GM21786 (cell line): ENCODE measurements around the gene GIPC1.

ENCODE experiments used
- ATAC-seq: cut with Tn5 transposase; IDR thresholded peaks from one replicate; pipeline ENCODE4 v1.9.1; 2021; ENCODE audit not compliant: unreplicated experiment

Gene GIPC1

DNA sequence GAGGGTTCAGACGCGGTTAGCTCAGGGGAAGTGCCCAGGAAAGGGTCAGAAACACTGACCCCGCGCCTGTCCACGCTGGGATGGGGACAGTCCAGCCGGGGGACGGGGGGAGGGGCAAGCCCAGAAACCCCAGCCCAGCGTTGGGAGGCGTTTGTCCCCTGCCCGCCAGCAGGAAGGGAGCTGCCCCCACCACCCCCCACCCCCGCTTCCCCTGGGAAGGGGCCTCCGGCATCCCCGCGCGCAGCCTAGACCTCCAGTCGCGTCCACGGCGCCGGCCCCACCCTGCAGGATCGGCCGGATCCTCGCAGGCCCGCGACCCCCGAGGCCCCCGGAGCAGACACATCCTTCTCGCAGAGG lies 277 bp downstream of the GIPC1 start:
- no peak for ATAC-seq

DNA sequence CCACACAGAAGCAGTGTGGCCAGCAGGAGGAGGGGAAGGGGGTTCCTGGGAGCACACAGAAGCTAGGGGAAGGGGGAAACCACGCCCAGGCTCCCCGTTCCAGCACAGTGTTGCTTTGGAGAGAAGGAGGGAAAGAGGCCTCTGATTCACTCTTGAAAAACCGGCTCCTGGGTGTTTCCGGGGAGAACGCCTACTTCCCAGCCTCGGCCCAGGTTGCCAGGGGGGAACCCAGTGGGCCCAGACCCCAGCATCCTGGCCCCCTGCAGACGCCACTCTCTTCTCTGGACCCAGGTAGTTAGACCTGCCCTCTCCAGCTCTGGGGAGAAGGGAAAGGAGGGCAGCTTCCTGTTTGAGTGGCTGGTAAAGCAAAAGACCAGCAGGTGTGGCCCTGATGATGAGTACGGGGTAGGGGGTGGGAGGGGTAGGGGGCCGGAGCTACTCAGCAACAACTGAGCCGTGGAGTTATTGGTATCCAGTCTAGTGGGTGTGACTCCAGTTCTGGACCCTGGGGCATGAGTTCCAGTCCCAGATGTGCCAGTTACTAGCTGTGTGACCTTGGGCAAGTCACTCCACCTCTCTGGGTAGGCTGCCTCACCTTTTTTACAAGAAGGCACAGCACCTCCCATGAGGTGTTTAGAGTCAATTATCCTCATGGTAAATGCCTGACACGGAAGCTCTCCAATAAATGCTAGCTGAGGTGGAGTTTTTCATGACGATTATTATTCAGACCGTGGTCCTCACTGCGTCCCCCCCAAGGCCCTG lies 836 bp downstream of the GIPC1 start:
- ATAC-seq, result no peak

DNA sequence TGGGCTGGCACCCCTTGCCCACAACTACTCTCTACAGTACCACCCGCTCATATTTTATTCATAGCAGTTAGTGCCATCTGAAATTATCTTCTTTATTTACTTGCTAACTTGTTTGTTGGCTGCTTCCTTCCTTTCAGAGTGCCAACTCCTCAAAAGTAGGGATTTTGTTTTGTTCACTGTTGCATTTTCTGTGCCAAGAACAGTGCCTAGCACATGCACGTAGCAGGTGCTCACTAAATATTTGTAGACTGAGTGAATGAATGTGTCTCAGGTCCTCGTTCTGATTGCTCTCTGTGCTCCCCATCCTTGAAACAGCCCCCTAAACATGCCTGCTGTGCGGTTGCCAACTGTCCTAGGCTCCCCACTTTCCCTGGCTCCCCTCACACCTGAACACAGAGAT lies 1.5 kb downstream of the GIPC1 start:
- no peak for ATAC-seq

DNA sequence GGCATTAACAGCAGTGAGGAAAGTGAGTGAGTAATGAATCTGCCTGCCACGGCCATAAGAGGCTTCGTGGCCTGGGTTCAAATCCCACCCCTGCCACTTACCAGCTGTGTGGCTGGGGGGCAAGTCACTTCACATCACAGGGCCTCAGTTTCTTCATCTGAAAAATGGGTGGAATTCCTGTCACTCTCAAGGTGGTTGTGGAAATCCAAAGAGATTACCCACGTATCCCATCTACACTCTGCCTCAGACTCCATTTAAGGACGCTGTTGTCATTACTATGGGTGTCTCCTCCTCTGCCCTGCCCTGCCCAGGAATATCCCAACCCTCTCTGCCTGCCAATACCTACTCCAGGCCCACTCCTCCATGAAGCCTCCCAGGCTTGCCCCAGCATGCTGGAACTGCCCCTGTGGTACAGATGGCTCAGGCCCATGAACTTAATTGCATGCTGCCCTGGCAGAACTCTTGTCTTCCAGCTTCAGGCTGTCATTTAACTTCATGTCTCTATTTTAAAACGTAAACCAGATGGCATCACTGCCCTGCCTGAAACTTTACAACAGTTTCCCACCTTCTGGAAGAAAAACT lies 3.1 kb downstream of the GIPC1 start:
- ATAC-seq, result no peak

DNA sequence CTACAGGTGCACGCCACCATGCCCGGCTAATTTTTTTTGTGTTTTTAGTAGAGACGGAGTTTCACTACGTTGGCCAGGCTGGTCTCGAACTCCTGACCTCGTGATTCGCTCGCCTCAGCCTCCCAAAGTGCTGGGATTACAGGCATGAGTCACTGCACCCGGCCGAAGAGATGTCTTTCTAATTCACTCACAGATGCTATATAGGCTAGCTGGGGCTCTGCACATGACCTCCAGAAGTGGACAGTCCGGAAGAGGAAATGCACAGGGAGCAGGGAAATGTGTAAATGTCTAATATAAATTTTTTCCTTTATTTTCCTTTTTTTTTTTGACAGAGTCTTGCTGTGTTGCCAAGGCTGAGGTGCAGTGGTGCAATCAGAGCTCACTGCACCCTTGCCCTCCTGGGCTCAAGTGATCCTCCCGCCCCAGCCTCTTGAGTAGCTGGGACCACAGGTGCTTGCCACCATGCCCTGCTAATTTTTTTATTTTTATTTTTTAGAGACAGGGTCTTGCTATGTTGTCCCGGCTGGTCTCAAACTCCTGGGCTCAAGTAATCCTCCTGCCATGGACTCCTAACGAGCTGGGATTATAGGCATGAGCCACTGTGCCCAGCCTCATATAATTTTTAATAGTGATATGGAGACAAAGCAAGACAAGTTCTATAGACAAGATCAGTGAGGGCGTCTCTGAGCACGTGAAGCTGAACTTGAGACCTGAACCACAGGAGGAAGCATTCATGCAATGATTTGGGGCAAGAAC lies 8.4 kb downstream of the GIPC1 start:
- no peak for ATAC-seq

DNA sequence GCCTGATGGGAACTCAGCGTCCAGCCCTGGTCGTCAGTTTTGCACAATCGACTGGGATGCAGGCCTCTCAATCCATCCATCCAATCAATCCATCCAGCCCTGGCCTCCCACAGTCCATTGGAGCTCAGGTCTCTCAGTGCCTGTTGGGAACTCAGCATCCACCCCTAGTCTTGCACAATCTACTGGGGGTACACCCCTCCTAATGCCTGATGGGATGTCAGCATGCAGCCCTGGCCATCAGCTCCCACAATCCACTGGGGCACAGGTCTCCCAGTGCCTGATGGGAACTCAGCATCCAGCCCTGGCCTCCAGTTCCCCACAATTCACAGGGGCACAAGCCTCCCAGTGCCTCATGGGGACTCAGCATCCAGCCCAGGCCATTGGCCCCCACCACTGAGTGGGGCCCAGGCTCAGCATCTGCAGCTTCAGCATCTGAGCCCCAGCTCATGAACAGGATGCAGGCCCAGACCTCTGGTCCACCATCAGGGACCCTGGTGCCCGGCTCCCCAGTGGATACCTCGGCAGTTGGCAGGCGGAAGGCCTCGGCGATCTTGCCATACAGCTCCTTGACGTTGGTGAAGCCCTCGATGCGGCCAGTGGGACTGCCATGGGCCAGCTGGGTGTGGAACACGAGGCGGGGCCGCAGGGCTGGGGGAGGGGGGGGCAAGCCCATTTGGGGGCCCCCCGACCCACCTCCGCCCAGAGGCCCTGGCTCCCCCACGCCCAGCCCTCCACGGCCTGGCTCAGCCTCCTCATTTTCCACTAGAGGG lies 13.6 kb downstream of the GIPC1 start:
- ATAC-seq, result no peak

DNA sequence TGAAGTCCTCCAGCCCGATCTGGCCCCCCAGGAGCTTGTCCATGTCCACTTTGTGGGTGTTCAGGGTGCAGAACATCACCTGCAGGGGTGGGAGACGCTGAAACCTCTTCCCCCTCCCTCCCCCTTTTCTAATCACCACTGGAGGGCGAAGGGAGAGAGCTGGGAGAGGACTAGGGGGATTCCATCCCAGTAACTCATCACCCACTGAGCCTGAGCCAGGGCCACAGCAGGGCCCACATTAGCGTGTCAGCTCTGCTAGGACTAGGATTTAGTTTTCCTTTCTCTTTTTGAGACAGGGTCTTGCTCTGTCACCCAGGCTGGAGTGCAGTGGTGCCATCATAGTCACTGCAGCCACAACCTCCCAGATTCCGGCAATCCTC lies 15.2 kb downstream of the GIPC1 start:
- ATAC-seq, result no peak

DNA sequence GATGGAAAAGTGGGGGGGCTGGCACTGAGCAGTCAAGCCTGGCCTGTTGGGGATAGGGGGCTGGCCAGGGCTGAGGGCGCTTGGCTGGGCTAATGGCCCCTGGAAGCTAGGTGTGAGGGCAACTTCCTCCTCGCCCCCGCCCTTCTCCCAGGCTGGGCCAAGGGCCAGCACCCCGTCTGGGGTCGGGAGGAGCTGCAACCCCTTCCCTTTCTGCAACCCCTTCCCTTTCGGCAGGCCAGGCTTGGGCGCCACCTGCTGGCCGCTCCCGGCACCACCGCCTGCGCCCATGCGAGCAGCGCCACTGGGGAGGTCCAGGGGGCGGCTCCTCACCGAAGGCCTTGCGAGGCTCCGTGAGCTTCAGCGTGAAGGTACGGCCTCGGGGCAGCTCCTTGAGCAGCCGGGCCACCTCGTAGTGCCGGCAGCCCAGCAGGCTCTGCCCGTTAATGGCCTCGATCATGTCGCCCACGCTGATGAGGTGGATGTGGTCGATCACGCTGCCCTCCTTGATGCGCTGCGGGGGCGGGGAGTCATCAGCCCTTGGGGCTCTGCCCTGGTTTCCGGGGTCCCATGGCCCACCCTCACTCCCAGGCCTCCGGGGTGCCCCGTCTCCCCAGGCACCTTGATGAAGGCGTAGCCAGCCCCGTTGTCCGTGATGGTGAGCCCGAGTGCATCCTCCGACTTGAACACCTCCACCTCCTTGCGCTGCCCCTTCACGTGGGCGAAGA lies 15.8 kb downstream of the GIPC1 start:
- no peak for ATAC-seq

DNA sequence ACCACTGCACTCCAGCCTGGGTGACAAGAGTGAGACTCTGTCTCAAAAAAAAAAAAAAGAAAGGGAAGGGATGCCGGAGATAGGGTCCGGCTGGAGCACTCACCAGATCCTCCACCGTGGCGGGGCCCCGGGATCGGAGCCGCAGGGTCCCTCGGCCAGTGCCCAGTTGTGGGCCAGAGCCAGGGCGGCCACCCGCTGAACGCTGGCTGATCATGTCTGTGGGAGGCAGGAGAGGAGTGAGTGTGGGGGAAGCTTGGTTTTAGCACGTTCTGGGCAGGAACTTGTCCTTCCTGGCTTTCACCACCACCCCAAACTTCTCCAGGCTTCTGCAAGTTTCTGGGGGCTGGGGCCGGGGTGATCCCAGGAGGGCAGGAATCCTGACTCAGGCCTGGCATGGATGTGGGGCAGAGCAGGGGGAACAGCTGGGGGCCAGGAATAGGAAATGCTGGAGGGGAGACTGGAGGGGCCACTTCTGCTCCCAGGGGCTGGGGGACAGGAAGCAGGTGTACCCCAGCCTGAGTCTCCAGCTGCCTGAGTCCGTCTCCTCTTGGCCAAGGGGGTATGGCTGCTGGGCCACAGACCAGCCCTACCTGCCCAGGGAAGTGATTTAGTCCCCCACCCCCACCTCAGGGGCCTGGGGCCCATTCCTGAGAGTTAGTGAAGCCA lies 16.5 kb downstream of the GIPC1 start:
- ATAC-seq, result no peak

DNA sequence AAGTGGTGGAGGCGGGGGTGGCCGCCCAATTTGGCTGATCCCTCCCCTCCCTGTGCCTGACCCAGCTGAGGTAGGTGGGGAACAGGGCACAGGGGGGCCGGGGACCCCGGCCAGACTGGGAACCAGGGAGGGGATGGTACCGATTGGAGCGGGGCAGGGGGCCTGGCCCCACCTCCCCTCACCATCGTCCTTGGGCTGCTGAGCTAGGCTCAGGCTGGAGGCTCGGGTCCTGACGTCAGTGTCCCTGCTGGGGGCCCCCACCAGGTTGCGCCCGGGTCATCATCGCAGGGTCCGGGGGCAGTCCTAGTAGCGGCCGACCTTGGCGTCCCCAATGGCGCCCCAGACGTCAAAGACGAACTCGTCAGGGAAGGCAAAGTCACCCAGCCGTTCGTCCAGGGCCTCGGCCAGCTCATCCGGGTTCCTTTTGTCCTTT lies 17.8 kb downstream of the GIPC1 start:
- no peak for ATAC-seq

DNA sequence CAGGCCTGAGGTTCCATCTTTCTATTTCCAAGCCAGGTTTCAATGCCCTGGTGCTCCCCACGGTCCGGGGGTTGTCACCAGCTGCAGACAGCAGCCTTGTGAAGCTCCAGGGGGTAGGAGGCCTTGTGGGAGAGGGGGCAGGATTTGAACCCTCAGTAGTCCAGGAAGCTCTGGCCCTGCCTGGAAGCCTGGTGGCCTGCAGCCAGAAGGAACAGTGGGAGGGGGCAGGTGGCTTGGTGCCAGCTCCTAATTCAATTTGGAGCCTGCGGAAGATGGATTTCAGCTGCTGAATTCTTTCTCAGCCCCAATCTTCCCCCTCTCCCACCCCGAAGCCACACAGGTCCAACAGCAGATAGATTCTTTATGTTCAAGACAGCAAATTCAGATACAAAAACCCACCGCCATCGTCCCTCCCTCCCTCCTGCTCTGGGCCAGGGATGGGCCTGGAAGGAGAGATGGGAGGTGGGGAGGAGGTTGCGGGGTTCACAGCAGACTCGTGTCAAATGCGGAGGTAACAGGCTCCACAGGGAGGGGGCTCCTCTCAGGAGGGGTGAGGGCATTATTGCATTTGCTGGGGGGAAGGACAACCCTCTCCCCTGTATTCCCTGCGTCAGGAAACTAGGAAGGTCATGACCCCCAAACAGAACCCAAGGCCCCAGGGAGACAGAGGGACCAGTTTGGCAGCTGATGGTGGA lies 18.4 kb downstream of the GIPC1 start:
- ATAC-seq, result no peak

DNA sequence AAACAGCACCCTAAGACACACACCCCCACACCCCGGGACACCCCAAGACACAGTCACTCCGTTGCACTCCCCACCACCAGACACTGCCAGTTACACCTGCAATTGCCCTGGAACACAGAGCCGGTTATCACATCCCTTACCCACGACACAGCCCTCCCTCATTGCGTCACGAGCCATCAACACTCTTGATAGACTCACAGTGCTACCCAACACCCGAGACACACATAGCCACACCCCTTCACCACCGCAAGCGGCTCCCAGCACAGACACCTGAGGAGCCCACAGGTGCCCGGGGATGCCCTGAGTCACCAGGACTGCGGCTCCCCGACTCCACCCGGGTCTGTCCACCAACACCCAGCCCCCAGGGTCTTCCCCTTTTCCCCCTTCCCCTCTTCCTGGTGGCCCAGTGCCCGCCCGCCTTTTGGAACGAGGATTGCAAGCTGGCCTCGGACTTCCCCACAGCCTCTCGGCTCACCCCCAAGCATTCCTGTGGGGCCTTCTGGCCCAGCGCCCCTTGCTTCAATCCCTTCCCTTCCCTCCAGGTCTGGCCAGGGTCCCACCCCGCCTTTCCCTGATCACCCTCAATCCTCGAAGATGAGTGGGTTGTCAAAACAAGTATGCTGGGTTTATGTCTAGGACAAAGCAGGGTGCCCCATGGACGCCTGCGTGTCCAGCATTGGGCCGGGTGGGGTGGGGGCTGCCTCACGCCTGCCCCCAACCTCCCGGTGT lies 19.1 kb downstream of the GIPC1 start:
- no peak for ATAC-seq

DNA sequence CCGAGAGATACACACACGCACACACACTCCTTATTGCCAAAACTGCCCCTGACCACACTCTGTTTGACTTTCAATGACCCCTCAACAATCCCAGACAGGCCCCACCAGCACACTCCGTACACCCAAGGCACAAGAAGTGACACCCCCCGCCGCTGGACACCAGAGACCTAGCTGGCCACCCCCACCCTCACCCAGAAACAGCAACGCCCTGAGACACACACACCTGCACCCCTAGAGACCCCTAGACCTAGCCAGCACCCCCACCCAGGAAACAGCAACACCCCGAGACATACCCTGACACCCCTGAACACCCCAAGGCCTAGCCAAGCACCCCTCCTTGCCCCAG lies 19.6 kb downstream of the GIPC1 start:
- no peak for ATAC-seq

DNA sequence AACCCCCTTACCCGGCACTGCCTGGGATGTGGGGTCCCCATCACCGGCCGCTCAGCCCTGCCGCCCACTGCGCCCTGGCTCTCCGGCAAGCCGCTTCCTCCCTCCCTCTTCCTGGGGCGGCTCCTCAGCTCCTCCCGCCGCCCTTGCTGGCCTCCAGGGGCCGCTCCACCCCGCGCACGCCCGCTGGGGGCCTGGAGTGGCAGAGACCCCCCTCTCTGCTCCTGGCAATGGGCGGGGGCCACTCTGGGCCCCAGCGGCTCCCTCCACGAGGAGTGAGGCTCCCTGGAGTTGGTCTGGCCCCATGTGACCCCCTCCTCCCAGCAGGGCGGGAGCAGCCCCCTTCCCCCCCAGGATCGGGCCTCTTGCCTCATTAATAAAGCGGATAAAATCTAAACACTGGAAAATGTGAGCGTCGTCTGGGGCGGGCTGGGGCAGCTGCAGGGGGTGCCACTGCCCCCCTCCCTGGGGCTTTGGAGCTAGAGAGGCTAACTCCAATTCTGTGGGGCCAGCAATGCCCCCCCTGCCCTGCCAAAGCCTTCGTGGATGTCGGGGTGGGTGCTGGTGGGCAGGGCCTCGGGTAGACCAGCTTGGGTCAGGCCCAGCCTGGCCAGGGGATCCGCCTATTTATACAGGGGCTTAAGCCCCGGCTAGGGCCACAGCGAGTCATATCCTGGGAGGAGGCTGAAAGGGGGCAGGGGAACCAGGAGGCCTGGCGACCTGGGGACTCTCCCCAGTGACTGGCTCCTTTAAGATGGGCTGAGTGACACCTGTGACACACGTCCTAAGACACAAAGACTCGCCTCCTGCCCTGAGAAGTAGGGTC lies 20.5 kb downstream of the GIPC1 start, which contains the start of gene PTGER1:
Gene PTGER1 (minus strand): TSS at position 104 of the 823 bp plus-strand sequence. CDS start 1,034 bp downstream, outside the sequence.
- ATAC-seq, result no peak

DNA sequence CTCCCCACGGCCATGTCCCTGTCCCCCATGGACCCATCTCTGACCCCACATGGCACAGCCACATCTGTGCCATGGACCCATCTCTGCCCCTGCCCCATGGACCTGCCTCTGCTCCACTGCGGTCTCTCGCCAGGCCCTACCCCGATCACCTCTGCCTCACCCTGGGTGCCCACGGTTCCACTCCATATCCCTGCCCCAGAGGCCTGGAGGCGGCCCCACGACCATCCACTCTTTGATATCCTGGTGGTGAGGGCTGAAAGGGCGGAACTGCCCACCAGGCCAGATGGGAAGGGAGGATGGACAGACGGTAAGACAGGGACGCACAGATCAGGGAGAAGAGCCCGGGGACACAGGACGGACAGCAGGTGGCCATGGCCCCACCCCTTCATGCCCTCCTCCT lies 21.1 kb downstream of the GIPC1 start:
- ATAC-seq, result no peak

DNA sequence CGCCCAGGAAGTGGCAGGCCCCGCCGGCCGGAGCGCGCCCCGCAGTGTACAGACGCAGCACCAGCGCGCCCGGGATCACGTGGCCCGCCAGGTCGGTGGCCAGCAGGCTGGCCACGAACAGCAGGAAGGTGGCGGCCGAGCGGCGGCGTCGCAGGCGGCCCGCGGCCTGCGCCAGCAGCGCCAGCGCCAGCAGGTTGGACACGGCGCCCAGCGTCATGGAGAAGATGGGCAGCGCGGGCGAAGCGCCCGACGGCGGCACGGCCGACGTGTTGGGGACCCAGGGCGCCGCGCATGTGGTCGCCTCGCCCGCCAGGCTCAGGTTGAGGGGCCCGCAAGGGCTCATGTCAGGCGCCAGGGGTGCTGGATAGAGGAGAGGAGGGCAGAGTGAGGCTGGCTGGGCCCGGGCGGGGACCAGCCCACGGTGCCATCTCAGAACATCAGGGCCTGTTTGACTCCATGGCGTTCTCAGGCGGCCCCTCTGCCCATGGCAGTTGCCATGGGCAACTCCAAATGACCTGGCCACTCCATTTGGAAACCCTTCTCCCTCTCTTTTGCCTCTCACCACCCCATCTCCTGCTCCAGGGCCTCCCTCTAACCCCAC lies 21.8 kb downstream of the GIPC1 start:
- ATAC-seq, result no peak

DNA sequence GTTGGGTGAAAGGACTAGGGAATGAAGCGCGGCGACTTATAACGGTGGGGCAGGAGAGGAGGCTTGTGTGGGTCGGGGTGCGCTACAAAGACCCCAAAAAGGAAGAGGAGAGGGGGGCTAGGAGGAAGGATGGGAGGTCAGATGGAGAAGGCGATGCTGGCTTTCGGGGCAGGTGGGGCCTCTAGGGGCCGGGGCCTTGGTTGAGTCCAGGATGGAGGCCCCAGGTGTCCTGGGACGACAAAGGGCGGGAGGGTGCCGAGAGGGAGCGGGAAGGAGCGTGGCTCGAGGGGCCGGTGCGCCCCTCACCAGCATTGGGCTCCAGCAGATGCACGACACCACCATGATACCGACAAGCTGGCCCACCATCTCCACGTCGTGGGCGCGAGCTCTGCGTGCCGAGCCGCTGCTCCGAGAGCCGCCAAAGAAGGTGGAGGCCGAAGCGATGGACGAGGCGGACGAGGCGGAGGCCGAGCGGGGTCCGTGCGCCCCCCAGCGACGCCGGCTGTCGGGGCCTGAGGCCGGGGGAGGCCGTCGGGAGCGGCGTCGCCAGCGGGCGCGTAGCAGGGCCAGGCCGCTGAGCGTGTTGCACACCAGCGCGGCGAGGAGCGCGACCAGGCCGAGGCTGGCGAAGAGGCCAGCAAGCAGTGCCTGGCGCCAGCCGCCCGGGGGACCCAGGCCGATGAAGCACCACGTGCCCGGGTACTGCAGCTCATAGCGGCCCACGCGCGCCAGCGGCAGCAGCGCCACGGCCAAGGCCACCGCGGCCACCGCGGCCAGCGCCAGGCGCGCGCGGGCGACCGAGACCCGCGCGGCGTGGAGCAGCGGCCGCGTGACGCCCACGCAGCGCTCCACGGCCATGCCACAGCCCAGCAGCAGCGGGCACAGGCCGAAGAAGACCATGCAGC lies 22.6 kb downstream of the GIPC1 start:
- ATAC-seq, result no peak
